HG03521 (cell line): ENCODE results near the gene NTRK2.

Source experiments
- ATAC-seq: cut with Tn5 transposase; IDR thresholded peaks from one replicate; pipeline ENCODE4 v1.9.1; 2021; ENCODE audit warnings: mild to moderate bottlenecking, moderate library complexity; ENCODE audit not compliant: unreplicated experiment

Gene NTRK2

GRCh38 chr9:84845956-84846900, 176.7 kb downstream of the NTRK2 start:
- no peak for ATAC-seq

DNA sequence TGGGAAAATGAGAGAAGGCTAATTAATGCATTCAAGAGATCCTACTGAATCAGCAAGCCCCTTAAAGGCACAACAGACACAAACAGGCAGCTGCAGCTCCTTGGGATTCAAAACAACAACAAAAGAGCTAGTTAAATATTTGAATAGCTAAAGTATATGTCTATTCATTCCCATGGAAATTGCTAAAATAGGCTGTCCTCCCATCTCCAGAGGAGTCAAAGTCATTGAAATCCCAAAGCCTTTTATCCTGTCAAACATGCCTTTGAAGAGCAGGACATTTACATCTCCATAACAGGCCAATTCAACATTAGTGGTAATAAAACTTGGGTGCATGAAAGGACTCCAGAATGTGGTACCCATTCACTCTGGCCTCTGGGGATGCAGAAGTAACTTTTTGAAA, 177.4 kb downstream of the NTRK2 start:
- no peak for ATAC-seq

DNA sequence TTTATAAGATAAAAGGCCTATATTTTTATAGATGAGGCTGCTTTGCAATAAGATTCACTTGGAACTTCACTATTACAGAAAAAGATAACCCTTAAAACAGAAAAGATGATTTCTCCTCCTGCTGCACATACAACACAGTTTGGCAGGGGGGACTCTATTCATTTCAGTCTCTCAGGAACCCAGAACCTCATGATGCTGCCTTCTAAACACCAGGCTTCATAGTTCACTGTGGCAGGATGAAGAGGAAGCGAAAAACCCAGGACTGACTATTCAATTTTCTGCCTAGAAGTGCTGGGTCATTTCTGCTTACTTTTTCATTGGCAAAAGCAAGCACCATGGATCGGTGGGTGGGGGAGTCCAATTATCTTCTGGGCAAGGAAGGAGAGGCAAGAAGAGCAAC, 179.5 kb downstream of the NTRK2 start:
- no peak for ATAC-seq

GRCh38 chr9:84850830-84851392, 181.4 kb downstream of the NTRK2 start:
- no peak for ATAC-seq

DNA sequence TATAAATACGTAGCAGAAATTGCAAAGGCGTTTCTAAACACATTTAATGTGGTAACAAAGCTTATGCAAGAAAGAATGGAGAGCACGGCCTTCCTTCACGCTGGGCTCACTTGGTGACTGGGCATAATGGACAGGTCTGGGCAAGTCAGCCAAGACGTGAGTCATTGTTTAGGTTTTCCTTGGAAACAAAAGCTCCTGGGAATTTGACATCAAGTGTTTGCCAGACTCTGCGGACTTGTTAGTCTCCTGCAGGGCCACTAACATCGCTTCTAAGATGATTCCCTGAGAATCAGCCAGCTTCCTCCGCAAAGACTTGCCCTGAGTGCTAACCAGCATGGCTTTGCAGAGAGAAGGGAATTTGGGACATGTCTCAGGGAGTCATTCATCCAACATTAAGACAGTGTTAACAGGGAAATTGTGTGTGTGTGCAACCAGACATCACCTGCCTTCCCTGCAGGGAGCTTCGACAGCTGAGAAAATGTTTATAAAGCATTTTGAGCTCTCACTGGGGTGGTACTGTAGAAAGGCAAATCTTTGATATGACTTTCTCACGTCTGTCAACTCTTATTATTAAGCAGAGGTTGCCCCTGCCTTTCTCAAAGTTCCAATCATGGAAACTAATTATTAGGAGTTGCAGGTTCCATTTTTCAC, 182.5 kb downstream of the NTRK2 start:
- no peak for ATAC-seq

DNA sequence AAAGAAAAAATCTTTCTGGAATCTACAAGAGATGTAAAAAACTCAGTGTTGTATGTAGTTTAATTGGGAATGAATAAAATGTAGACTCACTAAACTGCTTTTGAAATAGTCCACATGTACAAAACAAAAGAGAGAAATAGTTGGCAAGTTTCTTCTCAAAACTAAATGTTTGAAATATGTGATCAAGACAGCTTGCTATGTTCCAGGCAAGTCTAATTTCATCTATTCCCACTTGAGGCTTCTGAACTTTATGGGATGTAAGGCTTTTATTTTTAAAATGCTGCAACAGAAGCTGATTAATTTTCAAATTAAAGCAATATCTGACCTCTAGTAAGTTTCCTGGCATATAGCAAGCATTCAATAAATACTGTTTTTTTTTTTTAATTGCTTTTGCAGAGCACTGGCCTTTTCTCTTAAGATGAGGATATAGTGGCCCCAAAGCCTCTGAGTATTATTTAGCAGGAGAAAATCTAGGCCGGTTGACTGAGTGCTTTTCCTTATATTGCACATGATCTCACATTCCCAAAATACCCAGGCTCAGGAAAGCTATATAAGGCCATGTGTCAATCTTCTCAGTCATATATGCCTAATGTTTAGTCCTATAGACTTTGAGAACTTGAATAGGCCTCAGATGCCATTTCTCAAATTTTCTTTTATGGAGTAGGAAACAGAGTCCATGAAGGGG, 183.2 kb downstream of the NTRK2 start:
- no peak for ATAC-seq

DNA sequence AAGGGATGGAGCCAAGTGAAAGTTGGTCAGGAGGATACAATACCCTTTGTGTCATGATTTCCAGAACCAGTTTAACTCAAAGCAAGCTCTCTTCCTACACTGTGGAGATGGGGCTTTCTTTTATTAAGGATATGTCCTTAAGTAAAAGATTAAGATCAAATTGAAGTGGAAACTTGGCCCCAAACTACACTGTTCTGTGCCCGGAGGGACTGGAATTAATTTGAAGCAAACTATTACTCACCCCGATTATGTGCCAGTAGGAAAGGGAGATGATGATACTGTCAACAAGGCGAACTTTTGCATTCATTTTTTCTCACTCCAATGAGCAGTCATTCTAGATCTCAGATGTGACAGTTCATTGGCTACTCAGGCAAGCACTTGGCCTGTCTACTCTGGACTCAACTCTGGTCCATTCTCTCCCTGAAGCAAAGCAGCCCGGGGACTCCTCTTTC, 186.7 kb downstream of the NTRK2 start:
- ATAC-seq, result no peak

DNA sequence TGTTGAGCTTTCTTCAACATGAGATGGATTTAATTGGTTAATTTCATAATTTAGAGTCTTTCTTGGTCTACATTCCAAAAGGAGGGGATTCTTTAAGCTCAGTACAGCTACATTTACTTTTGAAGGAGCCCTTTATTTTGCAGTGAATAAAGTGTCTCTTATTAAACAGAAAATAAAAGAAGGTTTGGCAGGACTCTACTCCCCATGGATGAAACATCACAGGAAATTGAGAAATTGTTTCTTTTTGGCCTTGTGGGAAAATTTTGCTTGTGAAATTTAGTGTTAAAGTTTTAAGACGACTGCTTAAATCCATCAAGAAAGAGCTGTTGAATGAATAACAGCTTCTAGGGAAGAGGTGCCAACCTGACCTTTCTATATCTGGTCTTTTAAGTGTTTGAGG, 187.7 kb downstream of the NTRK2 start:
- no peak for ATAC-seq

DNA sequence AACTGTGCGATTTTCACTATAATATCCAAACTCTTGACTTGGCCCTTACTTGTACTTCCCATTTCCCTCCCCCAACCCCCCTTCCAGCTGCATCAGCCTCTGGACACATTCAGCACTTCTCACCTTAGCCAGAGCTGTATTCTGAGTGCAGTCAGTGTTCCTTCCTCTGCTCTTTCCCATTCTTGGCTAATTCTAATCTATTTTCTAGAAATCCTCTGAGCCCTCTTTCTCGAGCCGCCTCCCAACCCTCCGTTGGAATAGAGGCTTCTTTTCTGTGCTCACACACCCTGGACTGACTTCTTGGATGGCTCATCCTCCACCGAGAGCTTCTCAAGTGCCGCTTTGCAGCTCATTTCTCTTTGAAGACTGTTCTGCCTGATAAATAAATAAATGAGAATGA, 188.8 kb downstream of the NTRK2 start:
- no peak for ATAC-seq

DNA sequence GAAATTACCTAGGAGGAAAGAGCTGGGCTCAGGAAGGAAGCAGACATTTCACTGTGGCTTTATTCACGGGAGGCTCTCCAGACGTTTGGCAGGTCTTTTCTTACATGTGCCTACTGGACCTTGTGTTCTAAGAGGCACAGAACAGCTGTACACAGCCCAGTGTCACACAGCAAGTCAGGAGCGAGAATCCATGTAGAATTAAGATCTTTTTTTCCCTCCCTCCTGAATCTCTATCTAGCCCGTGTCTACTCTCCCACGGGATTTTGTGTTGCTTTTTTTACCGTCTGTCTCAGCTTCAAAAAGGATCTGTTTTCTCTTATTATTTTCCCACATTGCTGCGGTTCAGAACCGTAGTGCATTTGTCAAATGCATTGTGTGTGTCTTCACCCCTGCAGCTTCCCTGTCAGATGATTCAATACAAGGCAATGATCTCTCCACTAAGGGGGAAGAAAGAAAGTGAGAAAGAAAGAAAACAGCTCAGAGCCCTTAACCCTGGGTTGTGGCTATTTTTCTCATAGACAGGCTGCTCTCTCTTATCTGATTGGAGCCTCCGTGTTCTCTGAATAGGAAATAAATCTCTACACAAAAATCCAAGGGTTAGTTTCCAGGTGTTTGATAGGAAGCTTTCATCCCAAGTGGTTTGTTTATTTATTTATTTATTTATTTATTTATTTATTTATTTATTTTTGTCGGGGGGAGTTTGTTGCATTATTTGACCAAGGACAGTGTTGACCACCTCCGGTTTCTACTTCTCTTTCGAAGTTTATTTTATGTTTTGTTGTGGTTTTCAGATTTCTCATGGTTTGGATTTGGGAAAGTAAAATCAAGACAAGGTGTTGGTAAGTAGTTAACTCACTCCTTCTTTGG, 191.0 kb downstream of the NTRK2 start:
- no peak for ATAC-seq

- ATAC-seq, result no peak
These were observed 191.9 kb downstream of the NTRK2 start for GRCh38 chr9:84861455-84861854.

DNA sequence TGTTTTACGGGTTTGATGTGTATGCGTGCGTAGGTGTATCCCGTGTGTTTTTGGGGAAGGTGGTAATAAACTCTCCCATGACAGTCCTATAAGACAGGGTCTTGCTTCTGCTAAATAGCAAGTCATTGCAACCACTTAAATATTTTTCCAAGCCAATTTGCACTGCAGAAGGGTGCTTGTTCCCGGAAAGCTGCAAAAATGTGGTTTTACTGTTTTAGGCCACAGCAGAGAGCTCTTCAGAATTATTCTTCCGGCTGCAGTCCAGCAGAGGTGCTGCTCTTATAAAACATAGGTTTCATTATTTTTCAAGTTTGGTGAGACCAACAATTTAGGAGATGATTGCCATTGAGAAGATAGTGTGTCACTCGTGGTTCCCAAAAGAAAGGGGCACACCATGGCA, 192.8 kb downstream of the NTRK2 start:
- no peak for ATAC-seq

GRCh38 chr9:84862810-84863287, 193.3 kb downstream of the NTRK2 start:
- no peak for ATAC-seq

DNA sequence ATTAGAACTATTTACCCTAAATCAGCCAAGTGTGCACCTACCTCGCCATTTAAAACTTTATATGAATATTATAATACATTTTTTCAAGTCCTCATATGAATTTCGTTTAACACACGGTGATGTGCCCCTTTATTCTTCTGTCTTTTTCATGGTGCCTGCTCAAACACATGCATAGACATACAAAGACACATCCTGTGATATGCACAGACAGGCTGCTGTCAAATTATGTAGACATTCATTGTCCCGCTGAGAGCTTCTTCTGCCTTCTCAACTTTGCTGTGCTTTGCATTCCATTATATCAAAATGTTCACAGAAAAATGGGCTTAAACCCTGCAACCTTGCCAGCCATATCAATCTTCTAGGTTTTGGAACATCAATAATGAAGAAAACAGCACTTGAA, 193.8 kb downstream of the NTRK2 start:
- ATAC-seq, result no peak

- ATAC-seq, result no peak
These were observed 197.1 kb downstream of the NTRK2 start for GRCh38 chr9:84866396-84867175.

DNA sequence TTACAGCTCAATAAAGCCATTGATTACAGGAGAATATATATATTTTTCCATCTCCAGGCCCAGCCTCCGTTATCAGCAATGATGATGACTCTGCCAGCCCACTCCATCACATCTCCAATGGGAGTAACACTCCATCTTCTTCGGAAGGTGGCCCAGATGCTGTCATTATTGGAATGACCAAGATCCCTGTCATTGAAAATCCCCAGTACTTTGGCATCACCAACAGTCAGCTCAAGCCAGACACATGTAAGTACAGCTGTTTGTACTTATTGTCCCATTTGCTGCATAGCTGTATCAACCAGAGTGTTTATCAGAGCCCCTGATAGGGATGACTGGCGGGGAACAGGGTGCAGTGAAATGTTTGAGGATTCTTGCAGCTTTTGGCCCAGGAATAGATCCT, 197.7 kb downstream of the NTRK2 start:
- no peak for ATAC-seq

GRCh38 chr9:84869091-84869490, 199.6 kb downstream of the NTRK2 start:
- ATAC-seq, result no peak

GRCh38 chr9:84871983-84872382, 202.5 kb downstream of the NTRK2 start:
- no peak for ATAC-seq

GRCh38 chr9:84874022-84874421, 204.5 kb downstream of the NTRK2 start:
- ATAC-seq, result no peak
